ENCODE data around the gene TUBAL3.
A peak's percentile ranks its signal among the peaks of the same experiment; 100 is the strongest.

The TUBAL3 gene

GRCh38 chr10:5404208-5405041 lies at the start of gene TUBAL3:
Gene TUBAL3 (minus strand): TSS chr10:5404828. CDS start chr10:5404792, 36 bp downstream.
- DNase-seq = no peak

GRCh38 chr10:5453749-5454489 lies 49.3 kb upstream of the TUBAL3 start:
- DNase-seq = no peak

- DNase-seq = no peak
Observed at GRCh38 chr10:5450605-5451384, 46.2 kb upstream of the TUBAL3 start.

GRCh38 chr10:5449823-5450222 lies 45.2 kb upstream of the TUBAL3 start:
- no peak for DNase-seq

- no peak for DNase-seq
Observed at GRCh38 chr10:5449227-5449626, 44.6 kb upstream of the TUBAL3 start.

- DNase-seq = no peak
Observed at GRCh38 chr10:5448333-5449001, 43.8 kb upstream of the TUBAL3 start.

- no peak for DNase-seq
Observed at GRCh38 chr10:5447611-5448071, 43.0 kb upstream of the TUBAL3 start.

- no peak for DNase-seq
Observed at GRCh38 chr10:5447056-5447455, 42.4 kb upstream of the TUBAL3 start.

- DNase-seq = peak; percentile 87
Observed at GRCh38 chr10:5446390-5446926, 41.8 kb upstream of the TUBAL3 start.

GRCh38 chr10:5445006-5445405 lies 40.4 kb upstream of the TUBAL3 start:
- no peak for DNase-seq

- no peak for DNase-seq
Observed at GRCh38 chr10:5443429-5443828, 38.8 kb upstream of the TUBAL3 start.

GRCh38 chr10:5442990-5443370 lies 38.4 kb upstream of the TUBAL3 start:
- no peak for DNase-seq

GRCh38 chr10:5442065-5442989 lies 37.7 kb upstream of the TUBAL3 start:
- DNase-seq = no peak

- DNase-seq = no peak
Observed at GRCh38 chr10:5441106-5441505, 36.5 kb upstream of the TUBAL3 start.

GRCh38 chr10:5440206-5440605 lies 35.6 kb upstream of the TUBAL3 start:
- no peak for DNase-seq

- DNase-seq = no peak
Observed at GRCh38 chr10:5435328-5435727, 30.7 kb upstream of the TUBAL3 start.

- DNase-seq = no peak
Observed at GRCh38 chr10:5434017-5434753, 29.6 kb upstream of the TUBAL3 start.

GRCh38 chr10:5433182-5433581 lies 28.6 kb upstream of the TUBAL3 start:
- DNase-seq = no peak

- no peak for DNase-seq
Observed at GRCh38 chr10:5428133-5428532, 23.5 kb upstream of the TUBAL3 start.

- no peak for DNase-seq
Observed at GRCh38 chr10:5424751-5425150, 20.1 kb upstream of the TUBAL3 start.

- no peak for DNase-seq
Observed at GRCh38 chr10:5423771-5424170, 19.1 kb upstream of the TUBAL3 start.

All from stimulated activated CD8-positive, alpha-beta memory T cell treated with anti-CD3 and anti-CD28 coated beads, Interleukin-4, amount 100 ng/mL, for 48 hours (primary cell).